ENCODE data around the gene CTNND2. TPM values are rescaled to one million over a fixed set of nuclear protein-coding genes. Genes with fewer than 3 reads are reported as not detected.

Gene CTNND2
- total and polyA plus RNA-seq, 10 donors: 0.93 to 51.0 (median 21.5) TPM

GRCh38 chr5:11180890-11181289 is 723.4 kb downstream of the CTNND2 start:
- no peak overlapping the region for H3K27ac ChIP-seq
- 91 to 98% (median 92%) methylated on average over 6 of the region's 6 CpGs for WGBS, 5 donors
- no peaks in the 10 kb centered on the region for H3K4me1 ChIP-seq
- no peaks in the 10 kb centered on the region for H3K9me3 ChIP-seq
- H3K36me3 ChIP-seq: no peaks in the 10 kb centered on the region
- no peaks in the 10 kb centered on the region for H3K27me3 ChIP-seq (replicated peaks in 1 of 7)
- no peak for DNase-seq
- TF ChIP-seq POLR2AphosphoS5 (IDR thresholded peaks at IDR 0.05) (no peak), CTCF (IDR thresholded peaks at IDR 0.05 in 8 of 11, conservative IDR thresholded peaks at IDR 0.05 in 3 of 11) (no peak), POLR2A (IDR thresholded peaks at IDR 0.05) (no peak)
- intact Hi-C loops (cut with DNase I; ENCODE audit: low total_unique reads): no loop called here
- no peak overlapping the region for H3K4me3 ChIP-seq

- Histone ChIP-seq H3K9me3 (no peaks in the 10 kb centered on the region), H3K27me3 (replicated peaks in 1 of 7) (no peaks in the 10 kb centered on the region), H3K36me3 (no peaks in the 10 kb centered on the region), H3K27ac (no peak overlapping the region), H3K4me3 (no peak overlapping the region), H3K4me1 (no peaks in the 10 kb centered on the region)
- DNase-seq: no peak
- WGBS, 5 donors: 86 to 95% (median 91%) methylated on average over 2 of the region's 2 CpGs
- no peak for TF ChIP-seq CTCF (IDR thresholded peaks at IDR 0.05 in 8 of 11, conservative IDR thresholded peaks at IDR 0.05 in 3 of 11)
- no peak for TF ChIP-seq POLR2A (IDR thresholded peaks at IDR 0.05)
- TF ChIP-seq POLR2AphosphoS5 (IDR thresholded peaks at IDR 0.05): no peak
- intact Hi-C loops (cut with DNase I; ENCODE audit: low total_unique reads): no loop called here
Observed at GRCh38 chr5:11177999-11178711, 726.1 kb downstream of the CTNND2 start.

- no peak overlapping the region for H3K4me3 ChIP-seq
- intact Hi-C loops (cut with DNase I; ENCODE audit: low total_unique reads): no loop called here
- peaks cover 0 to 5% (median 0%) of the 10 kb centered on the region in 7 donors for H3K27me3 ChIP-seq (replicated peaks in 1 of 7)
- no peaks in the 10 kb centered on the region for H3K4me1 ChIP-seq
- TF ChIP-seq CTCF (IDR thresholded peaks at IDR 0.05 in 8 of 11, conservative IDR thresholded peaks at IDR 0.05 in 3 of 11) (no peak), POLR2A (IDR thresholded peaks at IDR 0.05) (no peak), POLR2AphosphoS5 (IDR thresholded peaks at IDR 0.05) (no peak)
- no peaks in the 10 kb centered on the region for H3K36me3 ChIP-seq
- no peak overlapping the region for H3K27ac ChIP-seq
- DNase-seq: no peak
- no peaks in the 10 kb centered on the region for H3K9me3 ChIP-seq
- 86 to 92% (median 88%) methylated on average over 7 of the region's 7 CpGs for WGBS, 5 donors
Observed at GRCh38 chr5:11174591-11174990, 729.7 kb downstream of the CTNND2 start.

GRCh38 chr5:11172484-11172883 is 731.8 kb downstream of the CTNND2 start:
- H3K27ac ChIP-seq: no peak overlapping the region
- intact Hi-C loops (cut with DNase I; ENCODE audit: low total_unique reads): no loop called here
- DNase-seq: no peak
- H3K4me3 ChIP-seq: no peak overlapping the region
- no peaks in the 10 kb centered on the region for H3K36me3 ChIP-seq
- no peaks in the 10 kb centered on the region for H3K9me3 ChIP-seq
- H3K4me1 ChIP-seq: no peaks in the 10 kb centered on the region
- peaks cover 0 to 5% (median 0%) of the 10 kb centered on the region in 7 donors for H3K27me3 ChIP-seq (replicated peaks in 1 of 7)
- 21 to 40% (median 34%) methylated on average over 5 of the region's 5 CpGs for WGBS, 5 donors
- no peak for TF ChIP-seq POLR2A (IDR thresholded peaks at IDR 0.05)
- no peak for TF ChIP-seq POLR2AphosphoS5 (IDR thresholded peaks at IDR 0.05)
- no peak for TF ChIP-seq CTCF (IDR thresholded peaks at IDR 0.05 in 8 of 11, conservative IDR thresholded peaks at IDR 0.05 in 3 of 11)
